Measurements from ENCODE around the gene SSU72.

Gene SSU72

GRCh38 chr1:1554550-1554925 lies 20.1 kb downstream of the SSU72 start:
- no peak overlapping the region for H3K4me3 ChIP-seq
- H3K9ac ChIP-seq: peak overlapping the region in 6 of 11 experiments; percentile 11 to 38 (median 20); a peak in 4 of 22 replicates
- H3K9me3 ChIP-seq (replicated peaks in 1 of 11): no peaks in the 10 kb centered on the region
- peaks cover 5 to 53% (median 21%) of the 10 kb centered on the region in 11 experiments; a peak in 17 of 22 replicates for H3K36me3 ChIP-seq
- no peaks in the 10 kb centered on the region for H3K27me3 ChIP-seq
- peaks cover 77 to 100% (median 97%) of the 10 kb centered on the region in 11 experiments; a peak in 21 of 22 replicates for H4K20me1 ChIP-seq
- no peak overlapping the region for H3K27ac ChIP-seq
- H3K4me2 ChIP-seq: peak overlapping the region in 6 of 11 experiments; percentile 8 to 36 (median 24); a peak in 6 of 22 replicates
- no peak for TF ChIP-seq Cebpa-rat (IDR thresholded peaks at IDR 0.05)
- peaks cover 25 to 50% (median 35%) of the 10 kb centered on the region in 10 experiments for H3K4me1 ChIP-seq

GRCh38 chr1:1553821-1554494 lies 20.7 kb downstream of the SSU72 start:
- peaks cover 72 to 100% (median 96%) of the 10 kb centered on the region in 11 experiments; a peak in 21 of 22 replicates for H4K20me1 ChIP-seq

GRCh38 chr1:1552263-1552639 lies 22.4 kb downstream of the SSU72 start:
- H3K9ac ChIP-seq: peak overlapping the region in 5 of 11 experiments; percentile 20 to 52 (median 29); a peak in 5 of 22 replicates
- H3K4me2 ChIP-seq: peak overlapping the region in 3 of 11 experiments; percentile 29 to 30 (median 29); a peak in 4 of 22 replicates
- no peaks in the 10 kb centered on the region for H3K27me3 ChIP-seq
- TF ChIP-seq Cebpa-rat (IDR thresholded peaks at IDR 0.05): no peak
- H3K9me3 ChIP-seq (replicated peaks in 1 of 11): no peaks in the 10 kb centered on the region
- peaks cover 25 to 50% (median 35%) of the 10 kb centered on the region in 10 experiments for H3K4me1 ChIP-seq
- H4K20me1 ChIP-seq: peaks cover 70 to 100% (median 95%) of the 10 kb centered on the region in 11 experiments; a peak in 21 of 22 replicates
- no peak overlapping the region for H3K4me3 ChIP-seq
- H3K36me3 ChIP-seq: peaks cover 5 to 52% (median 24%) of the 10 kb centered on the region in 11 experiments; a peak in 18 of 22 replicates
- no peak overlapping the region for H3K27ac ChIP-seq

More at GRCh38 chr1:1553821-1554494, 20.7 kb downstream of the SSU72 start:
- Histone ChIP-seq H3K4me2 (0 out of 22 replicates have a peak overlapping the region, but pooled peaks of 1 of the 11 experiments have one; percentile 18), H3K4me1 (peaks cover 25 to 50% (median 35%) of the 10 kb centered on the region in 10 experiments), H3K36me3 (peaks cover 5 to 50% (median 21%) of the 10 kb centered on the region in 11 experiments; a peak in 17 of 22 replicates), H3K4me3 (no peak overlapping the region), H3K27ac (no peak overlapping the region), H3K27me3 (no peaks in the 10 kb centered on the region), H3K9ac (peak overlapping the region in 4 of 11 experiments; percentile 11 to 38 (median 23); a peak in 2 of 22 replicates), H3K9me3 (replicated peaks in 1 of 11) (no peaks in the 10 kb centered on the region)
- TF ChIP-seq Cebpa-rat (IDR thresholded peaks at IDR 0.05): no peak

GRCh38 chr1:1551524-1552262 lies 23.0 kb downstream of the SSU72 start:
- no peaks in the 10 kb centered on the region for H3K9me3 ChIP-seq (replicated peaks in 1 of 11)
- H3K4me2 ChIP-seq: peak overlapping the region in 8 of 11 experiments; percentile 26 to 51 (median 32); a peak in 10 of 22 replicates
- no peak overlapping the region for H3K27ac ChIP-seq
- no peaks in the 10 kb centered on the region for H3K27me3 ChIP-seq
- H3K4me3 ChIP-seq: no peak overlapping the region
- H4K20me1 ChIP-seq: peaks cover 73 to 100% (median 94%) of the 10 kb centered on the region in 11 experiments; a peak in 21 of 22 replicates
- peaks cover 5 to 52% (median 22%) of the 10 kb centered on the region in 11 experiments; a peak in 18 of 22 replicates for H3K36me3 ChIP-seq
- TF ChIP-seq Cebpa-rat (IDR thresholded peaks at IDR 0.05): no peak
- peak overlapping the region in 7 of 11 experiments; percentile 15 to 52 (median 34); a peak in 7 of 22 replicates for H3K9ac ChIP-seq
- peaks cover 25 to 47% (median 35%) of the 10 kb centered on the region in 10 experiments for H3K4me1 ChIP-seq

GRCh38 chr1:1550591-1551432 lies 23.9 kb downstream of the SSU72 start:
- Histone ChIP-seq H3K9ac (peak overlapping the region in 9 of 11 experiments; percentile 16 to 51 (median 42); a peak in 13 of 22 replicates), H3K27me3 (no peaks in the 10 kb centered on the region), H3K9me3 (replicated peaks in 1 of 11) (no peaks in the 10 kb centered on the region), H3K27ac (peak overlapping the region in 4 of 11 experiments; percentile 15 to 42 (median 28); a peak in 5 of 22 replicates), H3K4me3 (no peak overlapping the region), H3K4me2 (peak overlapping the region in 7 of 11 experiments; percentile 2 to 51 (median 37); a peak in 13 of 22 replicates), H3K4me1 (peaks cover 25 to 47% (median 35%) of the 10 kb centered on the region in 10 experiments), H3K36me3 (peaks cover 5 to 51% (median 27%) of the 10 kb centered on the region in 11 experiments; a peak in 18 of 22 replicates), H4K20me1 (peaks cover 66 to 100% (median 93%) of the 10 kb centered on the region in 11 experiments; a peak in 21 of 22 replicates)
- TF ChIP-seq Cebpa-rat (IDR thresholded peaks at IDR 0.05): no peak

- Histone ChIP-seq H3K4me3 (no peak overlapping the region), H3K27ac (peak overlapping the region in 3 of 11 experiments; percentile 27 to 42 (median 29); a peak in 1 of 22 replicates), H3K9ac (peak overlapping the region in 8 of 11 experiments; percentile 16 to 51 (median 38); a peak in 8 of 22 replicates), H3K27me3 (no peaks in the 10 kb centered on the region), H4K20me1 (peaks cover 59 to 100% (median 93%) of the 10 kb centered on the region in 11 experiments; a peak in 21 of 22 replicates), H3K9me3 (replicated peaks in 1 of 11) (no peaks in the 10 kb centered on the region), H3K36me3 (peaks cover 2 to 51% (median 24%) of the 10 kb centered on the region in 11 experiments; a peak in 17 of 22 replicates), H3K4me1 (peaks cover 19 to 40% (median 30%) of the 10 kb centered on the region in 10 experiments), H3K4me2 (peak overlapping the region in 1 of 11 experiments; percentile 45; a peak in 2 of 22 replicates)
- TF ChIP-seq Cebpa-rat (IDR thresholded peaks at IDR 0.05): no peak
These were observed 24.6 kb downstream of the SSU72 start for GRCh38 chr1:1550087-1550486.

- no peaks in the 10 kb centered on the region for H3K27me3 ChIP-seq
- H3K9me3 ChIP-seq (replicated peaks in 1 of 11): no peaks in the 10 kb centered on the region
- no peak overlapping the region for H3K4me3 ChIP-seq
- TF ChIP-seq Cebpa-rat (IDR thresholded peaks at IDR 0.05): no peak
- peaks cover 49 to 100% (median 91%) of the 10 kb centered on the region in 11 experiments; a peak in 21 of 22 replicates for H4K20me1 ChIP-seq
- H3K9ac ChIP-seq: 0 out of 22 replicates have a peak overlapping the region, but pooled peaks of 1 of the 11 experiments have one; percentile 2
- H3K4me2 ChIP-seq: no peak overlapping the region
- H3K36me3 ChIP-seq: peaks cover 3 to 61% (median 35%) of the 10 kb centered on the region in 11 experiments
- H3K27ac ChIP-seq: no peak overlapping the region
- peaks cover 9 to 30% (median 21%) of the 10 kb centered on the region in 10 experiments; a peak in 19 of 20 replicates for H3K4me1 ChIP-seq
These were observed 26.1 kb downstream of the SSU72 start for GRCh38 chr1:1548591-1548990.
